GM19397 (cell line): ENCODE results near the gene COL27A1.

Source experiments
- ATAC-seq: cut with Tn5 transposase; IDR thresholded peaks from one replicate; pipeline ENCODE4 v1.9.1; 2021; ENCODE audit warnings: mild to moderate bottlenecking, moderate library complexity; ENCODE audit not compliant: unreplicated experiment

COL27A1 gene

GRCh38 chr9:114281473-114282103 lies 126.3 kb downstream of the COL27A1 start:
- no peak for ATAC-seq

DNA sequence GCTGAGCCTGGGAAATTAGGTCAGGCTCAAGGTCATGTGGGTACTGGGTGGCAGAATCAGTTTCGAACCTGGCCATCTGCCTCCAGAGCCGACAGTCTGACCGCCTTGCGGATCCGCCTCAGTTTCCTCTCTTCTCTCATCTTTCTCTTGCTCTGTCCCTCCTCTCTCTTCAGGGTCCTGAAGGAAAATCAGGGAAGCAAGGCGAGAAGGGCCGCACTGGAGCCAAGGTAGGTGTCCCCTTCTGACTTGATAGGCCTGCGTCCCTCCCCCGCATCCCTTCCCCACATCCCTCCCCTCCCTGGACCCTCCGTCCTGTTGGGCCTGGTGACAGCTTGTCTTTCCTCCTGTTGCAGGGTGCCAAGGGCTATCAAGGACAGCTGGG lies 126.8 kb downstream of the COL27A1 start:
- no peak for ATAC-seq

- no peak for ATAC-seq
These were observed 127.2 kb downstream of the COL27A1 start for GRCh38 chr9:114282507-114282906.

DNA sequence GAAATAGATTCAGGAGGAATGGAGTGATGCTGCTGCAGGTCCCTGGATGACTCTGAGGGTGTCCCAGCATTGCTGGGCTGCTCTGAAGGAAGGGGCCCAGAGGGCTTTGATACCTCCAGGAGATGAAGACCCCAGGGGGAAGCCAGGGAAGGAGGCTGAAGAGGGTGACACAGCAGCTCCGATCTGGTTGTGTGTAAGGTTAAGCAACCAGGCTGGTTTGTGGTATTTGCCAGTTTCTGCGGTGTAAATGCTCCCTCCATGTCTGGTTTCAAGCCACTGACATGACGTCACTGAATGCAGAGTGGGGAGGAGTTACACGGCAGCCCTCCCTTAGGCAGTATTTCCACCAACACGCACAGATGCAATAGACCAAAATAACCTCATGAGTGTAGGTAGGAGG lies 127.6 kb downstream of the COL27A1 start:
- no peak for ATAC-seq

- ATAC-seq, result no peak
These were observed 128.3 kb downstream of the COL27A1 start for GRCh38 chr9:114283551-114284111.

GRCh38 chr9:114284316-114285060 lies 129.2 kb downstream of the COL27A1 start:
- no peak for ATAC-seq

DNA sequence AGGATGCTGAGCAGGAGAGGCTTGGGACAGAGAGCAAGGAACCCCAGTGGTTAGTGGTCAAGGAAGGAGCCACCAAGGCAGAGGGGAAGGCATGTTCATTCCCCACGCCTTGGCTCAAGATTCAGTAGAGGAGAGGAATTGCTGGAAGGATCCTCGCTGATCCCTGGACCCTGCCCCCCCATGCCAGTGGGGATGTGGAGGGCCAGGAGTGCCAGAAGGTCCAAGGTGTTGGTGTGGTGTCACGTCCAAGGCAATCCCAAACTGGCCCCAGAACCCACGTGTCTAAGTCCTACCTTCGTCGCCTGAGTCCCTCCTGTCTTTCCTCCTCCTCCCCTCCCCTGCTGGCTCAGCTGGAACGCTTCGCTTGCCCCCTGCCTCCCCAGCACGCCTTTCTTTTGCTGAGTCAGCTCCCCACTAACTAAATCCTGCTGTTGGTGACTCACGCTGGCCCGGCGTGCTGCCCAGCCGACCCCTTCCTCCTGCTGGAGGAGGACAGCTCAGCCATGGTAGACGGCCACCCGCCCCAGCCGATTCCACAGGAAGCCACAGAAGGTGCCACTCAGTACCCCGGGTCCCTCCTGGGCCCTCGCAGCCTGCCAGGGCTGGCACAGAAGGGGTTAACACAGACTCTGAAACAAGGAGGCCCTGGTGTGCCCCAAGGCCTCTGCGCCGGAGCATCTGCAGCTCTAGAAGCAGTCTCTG lies 130.0 kb downstream of the COL27A1 start:
- no peak for ATAC-seq

- no peak for ATAC-seq
These were observed 130.9 kb downstream of the COL27A1 start for GRCh38 chr9:114286146-114286679.

DNA sequence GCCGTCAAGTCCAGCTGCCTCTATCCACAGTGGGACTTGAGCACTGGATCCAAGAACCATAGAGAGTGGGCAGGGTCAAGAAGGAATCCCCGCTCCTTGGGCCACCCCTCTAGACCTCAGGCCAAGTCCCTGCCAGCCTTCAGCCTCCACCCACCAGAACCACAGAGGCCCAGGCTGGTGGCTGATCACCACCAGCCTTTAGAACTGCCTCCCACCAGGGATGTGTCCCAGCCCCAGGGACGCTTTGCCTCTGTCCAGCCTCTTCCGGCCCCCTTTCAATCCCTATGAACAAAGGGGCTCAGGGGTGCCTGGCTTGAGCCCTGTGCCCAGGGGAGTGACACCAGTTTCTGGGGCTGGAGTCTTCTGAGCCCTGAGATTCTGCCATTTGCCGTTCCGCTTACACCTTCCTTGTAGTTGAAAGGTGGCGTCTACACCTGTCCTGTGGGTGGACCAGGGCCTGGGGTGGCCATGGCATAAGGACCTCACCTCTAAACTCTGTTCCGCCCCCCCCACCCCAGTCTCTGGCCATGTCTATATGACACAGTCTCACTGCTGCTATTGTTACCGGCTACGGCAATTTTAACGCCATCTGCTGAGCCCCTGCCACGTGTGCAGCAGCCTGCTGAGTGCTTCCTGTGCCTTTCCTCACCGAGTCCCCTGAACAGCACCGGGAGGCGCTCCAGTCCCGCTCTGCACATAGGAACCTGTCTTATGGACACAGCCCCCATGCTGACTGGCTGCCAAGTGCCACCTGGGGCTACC lies 131.8 kb downstream of the COL27A1 start:
- ATAC-seq, result no peak

GRCh38 chr9:114287763-114288192 lies 132.4 kb downstream of the COL27A1 start:
- no peak for ATAC-seq

GRCh38 chr9:114288193-114289091 lies 133.1 kb downstream of the COL27A1 start:
- ATAC-seq, result no peak

GRCh38 chr9:114289106-114289505 lies 133.8 kb downstream of the COL27A1 start:
- no peak for ATAC-seq

- no peak for ATAC-seq
These were observed 134.5 kb downstream of the COL27A1 start for GRCh38 chr9:114289571-114290481.

DNA sequence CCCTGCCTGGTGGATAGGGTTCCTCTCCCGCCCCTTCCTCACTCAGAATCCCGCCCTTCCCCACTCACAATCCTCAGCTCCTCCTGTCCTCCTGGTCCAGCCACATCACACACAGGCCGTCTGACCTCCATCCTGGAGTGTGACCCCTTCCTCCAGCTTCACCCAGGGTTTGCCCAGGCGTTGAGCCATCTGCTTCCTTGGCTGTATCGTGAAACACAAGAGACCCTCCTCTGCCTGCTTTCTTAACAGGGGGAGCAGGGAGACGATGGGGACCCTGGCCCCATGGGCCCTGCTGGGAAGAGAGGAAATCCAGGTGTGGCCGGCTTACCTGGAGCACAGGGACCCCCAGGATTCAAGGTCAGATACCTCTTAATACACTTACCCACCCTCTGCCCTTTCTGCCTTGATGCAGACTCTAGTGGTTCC lies 135.2 kb downstream of the COL27A1 start:
- no peak for ATAC-seq

DNA sequence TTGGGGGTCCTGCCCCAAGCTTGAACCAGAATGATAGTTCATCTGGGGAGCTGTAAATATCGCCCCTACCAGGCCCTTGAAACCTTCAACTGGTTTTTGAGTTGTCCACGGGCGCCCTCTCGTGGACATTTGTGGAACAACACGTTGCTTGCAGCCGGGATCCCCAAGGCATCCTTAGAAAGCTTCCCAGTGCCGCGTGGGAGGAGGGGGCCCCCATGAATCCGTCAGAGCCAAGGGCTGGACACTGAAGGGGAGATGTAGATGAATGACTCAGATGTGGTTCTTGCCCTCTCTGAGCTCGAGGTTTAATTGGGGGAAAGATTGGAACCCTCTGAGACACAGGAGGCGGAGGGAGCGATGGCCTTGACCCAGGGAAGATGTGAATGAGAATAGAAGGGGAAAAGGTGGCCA lies 135.7 kb downstream of the COL27A1 start:
- no peak for ATAC-seq

GRCh38 chr9:114291886-114292590 lies 136.7 kb downstream of the COL27A1 start:
- ATAC-seq, result no peak

DNA sequence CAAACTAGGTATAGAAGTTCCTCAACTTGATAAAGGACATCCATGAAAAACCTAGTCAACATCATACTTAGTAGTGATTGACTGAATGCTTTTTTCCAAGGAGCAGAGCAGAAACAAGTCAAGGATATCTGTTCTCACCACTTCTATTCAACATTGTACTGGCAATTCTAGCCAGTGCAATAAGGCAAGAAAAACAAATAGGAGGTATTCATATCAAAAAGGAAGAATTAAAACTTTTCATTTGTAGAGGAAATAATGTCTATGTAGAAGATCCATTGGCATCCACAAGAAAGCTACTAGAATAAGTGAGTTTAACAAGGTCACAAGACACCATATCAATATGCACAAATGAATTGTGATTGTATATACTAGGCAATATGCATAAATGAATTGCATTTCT lies 139.3 kb downstream of the COL27A1 start:
- ATAC-seq, result no peak

- ATAC-seq, result no peak
These were observed 141.0 kb downstream of the COL27A1 start for GRCh38 chr9:114296338-114296737.
